OCI-LY1 (cell line): ENCODE results near the gene HDAC7.
A peak's percentile ranks its signal among the peaks of the same experiment; 100 is the strongest.

Experiments used
- CTCF ChIP-seq: fragments of 200-600 bp; sonication (generic), shearing (Covaris generic); IDR thresholded peaks from 2 replicates; pipeline ENCODE4 v1.5.1; 2017; ENCODE audit warnings: mild to moderate bottlenecking, antibody characterized with exemption, low read length, moderate library complexity, mixed read lengths
- EZH2 ChIP-seq: fragments of 200-600 bp; sonication (generic), shearing (Covaris generic); IDR thresholded peaks from 2 replicates; pipeline ENCODE4 v1.8.0; 2017; ENCODE audit warnings: borderline replicate concordance, mixed run types, mild to moderate bottlenecking, antibody characterized with exemption, low read length, moderate library complexity, mixed read lengths

GRCh38 chr12:47758834-47759690 is 60.6 kb downstream of the HDAC7 start, which contains the start of gene RAPGEF3:
- TF ChIP-seq CTCF (peak; percentile 42), EZH2 (no peak)
